HepG2 (cell line): Measurements from ENCODE around the gene SLC34A3. TPM values are rescaled to one million over a fixed set of nuclear protein-coding genes. Genes with fewer than 3 reads are reported as not detected.

ENCODE experiments used
- GPN1 ChIP-seq: sonication (generic); formaldehyde crosslinking; IDR thresholded peaks from 2 replicates; pipeline ENCODE4 v1.5.1; 2020; ENCODE audit warnings: missing genetic modification reagents, borderline replicate concordance
- HMG20A ChIP-seq: IDR thresholded peaks from 2 replicates; pipeline ENCODE4 v1.6.1; 2016; ENCODE audit warnings: borderline replicate concordance
- HNRNPUL1 ChIP-seq: fragments of 200-400 bp; formaldehyde crosslinking; IDR thresholded peaks from 2 replicates; pipeline ENCODE4 v1.6.1; 2017; ENCODE audit warnings: low read depth, mild to moderate bottlenecking, low read length, moderate library complexity
- IKZF4 ChIP-seq: sonication (generic); formaldehyde crosslinking; IDR thresholded peaks from 2 replicates; pipeline ENCODE4 v1.5.1; 2020; ENCODE audit warnings: borderline replicate concordance, mild to moderate bottlenecking, low read depth, missing genetic modification reagents; ENCODE audit errors: not compliant biosample characterization
- KDM4B ChIP-seq: sonication (generic); formaldehyde crosslinking; IDR thresholded peaks from 2 replicates; pipeline ENCODE4 v1.4.0; 2020; ENCODE audit warnings: missing genetic modification reagents
- KLF13 ChIP-seq: sonication (generic); formaldehyde crosslinking; IDR thresholded peaks from 2 replicates; pipeline ENCODE4 v1.4.0; 2020; ENCODE audit warnings: mild to moderate bottlenecking, missing genetic modification reagents
- NAIF1 ChIP-seq: sonication (generic); formaldehyde crosslinking; IDR thresholded peaks from 2 replicates; pipeline ENCODE4 v1.5.0; 2020; ENCODE audit warnings: mild to moderate bottlenecking, missing genetic modification reagents, borderline replicate concordance
- NCOA5 ChIP-seq: sonication (generic); formaldehyde crosslinking; IDR thresholded peaks from 2 replicates; pipeline ENCODE4 v1.4.0; 2020; ENCODE audit warnings: missing genetic modification reagents
- NFE2L2 ChIP-seq: fragments of 150-350 bp; IDR thresholded peaks from 2 replicates; pipeline ENCODE4 v1.6.1; 2014; ENCODE audit warnings: low read length
- NPAS2 ChIP-seq: sonication (generic); formaldehyde crosslinking; IDR thresholded peaks from 2 replicates; pipeline ENCODE4 v1.8.0; 2022; ENCODE audit warnings: mild to moderate bottlenecking, missing genetic modification reagents, borderline replicate concordance
- PAX8 ChIP-seq: sonication (generic); formaldehyde crosslinking; IDR thresholded peaks from 2 replicates; pipeline ENCODE4 v1.8.0; 2022; ENCODE audit warnings: mild to moderate bottlenecking, missing genetic modification reagents, borderline replicate concordance
- PRDM4 ChIP-seq: sonication (generic); formaldehyde crosslinking; IDR thresholded peaks from 2 replicates; pipeline ENCODE4 v1.9.0; 2021; ENCODE audit warnings: missing genetic modification reagents, borderline replicate concordance
- RARG ChIP-seq: sonication (generic); formaldehyde crosslinking; IDR thresholded peaks from 2 replicates; pipeline ENCODE4 v1.4.0; 2020; ENCODE audit warnings: low read depth, mild to moderate bottlenecking, missing genetic modification reagents
- RFX1 ChIP-seq: fragments of 450-650 bp; IDR thresholded peaks from 2 replicates; pipeline ENCODE4 v1.6.1; 2017
- SIX1 ChIP-seq: sonication (generic); formaldehyde crosslinking; IDR thresholded peaks from 2 replicates; pipeline ENCODE4 v1.4.0; 2020; ENCODE audit warnings: missing genetic modification reagents, borderline replicate concordance
- U2AF1 ChIP-seq: fragments of 200-400 bp; formaldehyde crosslinking; optimal IDR thresholded peaks from 2 replicates; pipeline ENCODE3; 2017; ENCODE audit warnings: mild to moderate bottlenecking, low read depth, low read length
- ZFP36 ChIP-seq: fragments of 150-350 bp; IDR thresholded peaks from 2 replicates; pipeline ENCODE4 v1.6.1; 2018; ENCODE audit warnings: borderline replicate concordance, low read length, low read depth; ENCODE audit not compliant: partially characterized antibody
- ZMAT3 ChIP-seq: sonication (generic); formaldehyde crosslinking; conservative IDR thresholded peaks from 2 replicates; pipeline ENCODE4 v1.7.0; 2021; ENCODE audit warnings: missing genetic modification reagents
- ZMYM3 ChIP-seq: sonication (generic); formaldehyde crosslinking; IDR thresholded peaks from 2 replicates; pipeline ENCODE4 v1.5.1; 2020; ENCODE audit warnings: mild to moderate bottlenecking, missing genetic modification reagents
- ZNF326 ChIP-seq: sonication (generic); formaldehyde crosslinking; IDR thresholded peaks from 2 replicates; pipeline ENCODE4 v1.4.0; 2020; ENCODE audit warnings: missing genetic modification reagents, borderline replicate concordance
- ZNF468 ChIP-seq: sonication (generic); formaldehyde crosslinking; IDR thresholded peaks from 2 replicates; pipeline ENCODE4 v1.8.0; 2022; ENCODE audit warnings: mild to moderate bottlenecking, moderate library complexity, missing genetic modification reagents
- ZNF496 ChIP-seq: sonication (generic); formaldehyde crosslinking; IDR thresholded peaks from 2 replicates; pipeline ENCODE4 v1.8.1; 2023; ENCODE audit warnings: mild to moderate bottlenecking, moderate library complexity, missing genetic modification reagents; ENCODE audit not compliant: insufficient replicate concordance
- ZNF543 ChIP-seq: sonication (generic); formaldehyde crosslinking; IDR thresholded peaks from 2 replicates; pipeline ENCODE4 v1.4.0; 2020; ENCODE audit warnings: mild to moderate bottlenecking, missing genetic modification reagents
- ZNF552 ChIP-seq: sonication (generic); formaldehyde crosslinking; IDR thresholded peaks from 2 replicates; pipeline ENCODE4 v1.9.0; 2022; ENCODE audit warnings: missing genetic modification reagents, mild to moderate bottlenecking, borderline replicate concordance
- ZNF589 ChIP-seq: sonication (generic); formaldehyde crosslinking; conservative IDR thresholded peaks from 2 replicates; pipeline ENCODE4 v1.8.0; 2022; ENCODE audit warnings: mild to moderate bottlenecking, moderate library complexity, missing genetic modification reagents
- ZNF674 ChIP-seq: sonication (generic); formaldehyde crosslinking; IDR thresholded peaks from 2 replicates; pipeline ENCODE4 v1.5.0; 2020; ENCODE audit warnings: low read depth, mild to moderate bottlenecking, missing genetic modification reagents
- ZNF7 ChIP-seq: IDR thresholded peaks from 2 replicates; pipeline ENCODE4 v1.6.1; 2016; ENCODE audit warnings: missing biosample characterization, missing genetic modification reagents
- ZNF724P ChIP-seq: sonication (generic); formaldehyde crosslinking; IDR thresholded peaks from 2 replicates; pipeline ENCODE4 v1.8.0; 2022; ENCODE audit warnings: missing genetic modification reagents, borderline replicate concordance
- ZNF761 ChIP-seq: sonication (generic); formaldehyde crosslinking; conservative IDR thresholded peaks from 2 replicates; pipeline ENCODE4 v1.4.0; 2020; ENCODE audit warnings: mild to moderate bottlenecking, missing genetic modification reagents
- ZNF777 ChIP-seq: sonication (generic); formaldehyde crosslinking; IDR thresholded peaks from 2 replicates; pipeline ENCODE4 v1.4.0; 2020; ENCODE audit warnings: missing genetic modification reagents
- ZNF792 ChIP-seq: IDR thresholded peaks from 2 replicates; pipeline ENCODE4 v1.6.1; 2016
- polyA plus RNA-seq, 8 experiments: library from polyadenylated mRNA; depleted of rRNA in 3 of 8; stranded (reverse) in 7 of 8; unstranded in 1 of 8; fragments of >200 nt; fragmentation: Illumina TruSeq in 4 of 8; extraction: Trizol in 4 of 8; gene quantifications; 2 replicates each; pipeline versions ENCODE4 v1.2.1 to v1.2.3, GENCODE V29; 2011 to 2016; ENCODE audit warnings: low read depth in 4 of 8, missing spikeins in 1 of 8, mixed read lengths in 1 of 8; ENCODE audit not compliant: insufficient read depth in 1 of 8
- total RNA-seq, 5 experiments: library from RNA; depleted of rRNA; stranded (reverse); fragments of >200 nt; fragmentation: Illumina TruSeq; extraction: Trizol; gene quantifications; 2 replicates each; pipeline ENCODE4 v1.2.3, GENCODE V29; 2016; ENCODE audit warnings: low read depth in 1 of 5

The SLC34A3 gene
- total and polyA plus RNA-seq, 2 of the 13 experiments (the other 11 are each of a cell fraction or from before 2014, with no cell fraction given) = 0.07 to 1.0 TPM

- no peak for TF ChIP-seq IKZF4 (CRISPR knock-in tag)
- no peak for TF ChIP-seq NCOA5
- no peak for TF ChIP-seq HNRNPUL1
- TF ChIP-seq ZNF589 = peak; percentile 42; the same call in 1 of the 2 replicates
- no peak for TF ChIP-seq ZNF761
- no peak for TF ChIP-seq ZNF674 (CRISPR knock-in tag)
- TF ChIP-seq ZNF543 = 0 out of 2 replicates have a peak, but pooled peaks have one; percentile 29
- TF ChIP-seq KLF13 = no peak
- TF ChIP-seq PAX8 (CRISPR knock-in tag) = 0 out of 2 replicates have a peak, but pooled peaks have one; percentile 6
- no peak for TF ChIP-seq ZFP36
- TF ChIP-seq ZNF777 (CRISPR knock-in tag) = peak; percentile 39
- peak; percentile 40; the same call in 1 of the 2 replicates for TF ChIP-seq ZNF552
- TF ChIP-seq ZNF7 (CRISPR knock-in tag) = no peak
- no peak for TF ChIP-seq GPN1 (CRISPR knock-in tag)
- peak; percentile 27; the same call in 1 of the 2 replicates for TF ChIP-seq ZMAT3 (CRISPR knock-in tag)
- no peak for TF ChIP-seq RFX1
- no peak for TF ChIP-seq ZNF468 (CRISPR knock-in tag)
- TF ChIP-seq ZNF792 (CRISPR knock-in tag) = no peak
- no peak for TF ChIP-seq ZNF326 (CRISPR knock-in tag)
- TF ChIP-seq KDM4B (CRISPR knock-in tag) = no peak
- no peak for TF ChIP-seq HMG20A (CRISPR knock-in tag)
- TF ChIP-seq U2AF1 = peak; percentile 91
- TF ChIP-seq SIX1 = no peak
- no peak for TF ChIP-seq ZNF496 (CRISPR knock-in tag)
- no peak for TF ChIP-seq NAIF1 (CRISPR knock-in tag)
- TF ChIP-seq ZNF724P (CRISPR knock-in tag) = peak; percentile 89; the same call in 1 of the 2 replicates
- TF ChIP-seq RARG (CRISPR knock-in tag) = no peak
- no peak for TF ChIP-seq PRDM4 (CRISPR knock-in tag)
- no peak; the same call in 1 of the 2 replicates for TF ChIP-seq ZMYM3 (CRISPR knock-in tag)
- no peak for TF ChIP-seq NPAS2
- TF ChIP-seq NFE2L2 = no peak
These were observed 11.0 kb downstream of the SLC34A3 start (continued) for GRCh38 chr9:137241490-137242268.
